ENCODE results near the gene SIRPA.

Gene SIRPA

GRCh38 chr20:1885940-1886693 is 9.1 kb upstream of the SIRPA start:
- in situ Hi-C loops (cut with HindIII; ENCODE audit: low sequenced_read_pairs): no loop called here

- in situ Hi-C loops (cut with HindIII; ENCODE audit: low sequenced_read_pairs): no loop called here
Observed at GRCh38 chr20:1887321-1887720, 7.9 kb upstream of the SIRPA start.

- in situ Hi-C loops (cut with HindIII; ENCODE audit: low sequenced_read_pairs): no loop called here
Observed at GRCh38 chr20:1887756-1888155, 7.5 kb upstream of the SIRPA start.

- in situ Hi-C loops (cut with HindIII; ENCODE audit: low sequenced_read_pairs): no loop called here
Observed at GRCh38 chr20:1888796-1889463, 6.3 kb upstream of the SIRPA start.

GRCh38 chr20:1890469-1891262 is 4.5 kb upstream of the SIRPA start:
- in situ Hi-C loops (cut with HindIII; ENCODE audit: low sequenced_read_pairs): no loop called here

- in situ Hi-C loops (cut with HindIII; ENCODE audit: low sequenced_read_pairs): no loop called here
Observed at GRCh38 chr20:1891263-1892118, 3.7 kb upstream of the SIRPA start.

- in situ Hi-C loops (cut with HindIII; ENCODE audit: low sequenced_read_pairs): no loop called here
Observed at GRCh38 chr20:1892119-1892385, 3.2 kb upstream of the SIRPA start.

GRCh38 chr20:1893721-1894470 is 1.3 kb upstream of the SIRPA start:
- in situ Hi-C loops (cut with HindIII; ENCODE audit: low sequenced_read_pairs): no loop called here

GRCh38 chr20:1894471-1894950 is 696 bp upstream of the SIRPA start:
- in situ Hi-C loops (cut with HindIII; ENCODE audit: low sequenced_read_pairs): no loop called here

GRCh38 chr20:1895674-1896483 is 672 bp downstream of the SIRPA start:
- in situ Hi-C loops (cut with HindIII; ENCODE audit: low sequenced_read_pairs): no loop called here

- in situ Hi-C loops (cut with HindIII; ENCODE audit: low sequenced_read_pairs): no loop called here
Observed at GRCh38 chr20:1896484-1897258, 1.5 kb downstream of the SIRPA start.

- in situ Hi-C loops (cut with HindIII; ENCODE audit: low sequenced_read_pairs): no loop called here
Observed at GRCh38 chr20:1897541-1897940, 2.3 kb downstream of the SIRPA start.

GRCh38 chr20:1897965-1898464 is 2.8 kb downstream of the SIRPA start:
- in situ Hi-C loops (cut with HindIII; ENCODE audit: low sequenced_read_pairs): no loop called here

GRCh38 chr20:1898482-1899240 is 3.5 kb downstream of the SIRPA start:
- in situ Hi-C loops (cut with HindIII; ENCODE audit: low sequenced_read_pairs): no loop called here

GRCh38 chr20:1899241-1899525 is 4.0 kb downstream of the SIRPA start:
- in situ Hi-C loops (cut with HindIII; ENCODE audit: low sequenced_read_pairs): no loop called here

GRCh38 chr20:1900321-1900801 is 5.2 kb downstream of the SIRPA start:
- in situ Hi-C loops (cut with HindIII; ENCODE audit: low sequenced_read_pairs): no loop called here

- in situ Hi-C loops (cut with HindIII; ENCODE audit: low sequenced_read_pairs): no loop called here
Observed at GRCh38 chr20:1901704-1902103, 6.5 kb downstream of the SIRPA start.

- in situ Hi-C loops (cut with HindIII; ENCODE audit: low sequenced_read_pairs): no loop called here
Observed at GRCh38 chr20:1902188-1902587, 7.0 kb downstream of the SIRPA start.

Data from DLD1 (cell line).